ENCODE results near the gene AS3MT. TPM values are rescaled to one million over a fixed set of nuclear protein-coding genes. Genes with fewer than 3 reads are reported as not detected.

The AS3MT gene
- polyA plus RNA-seq, 1 donor (not counting 4 experiments of a cell fraction or from before 2014, with no cell fraction given) = 2.0 TPM

GRCh38 chr10:102919992-102920739 lies 50.9 kb downstream of the AS3MT start:
- Histone ChIP-seq H3K27me3 (ENCODE audit: control insufficient read depth, extremely low read depth, insufficient read depth, low read length) (no peaks in the 10 kb centered on the region), H3K9ac (ENCODE audit: control insufficient read depth, extremely low read depth, insufficient read depth, low read length) (no peak overlapping the region), H3K36me3 (ENCODE audit: control insufficient read depth in 2 of 2, extremely low read depth in 1 of 2, insufficient read depth in 2 of 2, low read length in 2 of 2) (no peaks in the 10 kb centered on the region), H3K9me1 (ENCODE audit: control insufficient read depth, extremely low read depth, insufficient read depth, low read length) (no peaks in the 10 kb centered on the region), H3K4me1 (ENCODE audit: control insufficient read depth, extremely low read depth, insufficient read depth, low read length) (peaks cover 12% of the 10 kb centered on the region), H3K9me3 (ENCODE audit: control insufficient read depth, low read depth, low read length) (no peaks in the 10 kb centered on the region), H3K79me2 (ENCODE audit: control insufficient read depth, insufficient read depth, low read length) (peaks cover 2% of the 10 kb centered on the region), H4K20me1 (ENCODE audit: control insufficient read depth, extremely low read depth, insufficient read depth, low read length) (no peaks in the 10 kb centered on the region), H3K4me3 (ENCODE audit: control insufficient read depth in 2 of 3, extremely low read depth in 1 of 3, insufficient read depth in 2 of 3, low read depth in 1 of 3, low read length in 3 of 3) (no peak overlapping the region), H3K27ac (ENCODE audit: control insufficient read depth, insufficient read depth, low read length) (no peak overlapping the region), H2AFZ (ENCODE audit: control insufficient read depth, low read length) (no peak overlapping the region), H3K4me2 (ENCODE audit: control insufficient read depth, extremely low read depth, insufficient read depth, low read depth, low read length) (peak overlapping the region; percentile 91)
- no peak for DNase-seq (ENCODE audit: low read depth, low spot score)
- no peak for TF ChIP-seq CTCF (optimal IDR thresholded peaks at IDR 0.05 in 1 of 3, IDR thresholded peaks at IDR 0.05 in 1 of 3, conservative IDR thresholded peaks at IDR 0.05 in 1 of 3; ENCODE audit: extremely low read depth in 1 of 3, insufficient read depth in 2 of 3, low read length in 3 of 3)
- TF ChIP-seq EZH2 (IDR thresholded peaks at IDR 0.05; ENCODE audit: low read length) = no peak
- FAIRE-seq = no peak
- dilution Hi-C loops (cut with MboI; ENCODE audit: extremely low pct_ligation_motif_present, low sequenced_read_pairs) = no loop called here

GRCh38 chr10:102923601-102924000 lies 54.3 kb downstream of the AS3MT start:
- FAIRE-seq = no peak
- DNase-seq (ENCODE audit: low read depth, low spot score) = no peak
- H4K20me1 ChIP-seq (ENCODE audit: control insufficient read depth, extremely low read depth, insufficient read depth, low read length) = no peaks in the 10 kb centered on the region
- no peaks in the 10 kb centered on the region for H3K9me3 ChIP-seq (ENCODE audit: control insufficient read depth, low read depth, low read length)
- no peak overlapping the region for H2AFZ ChIP-seq (ENCODE audit: control insufficient read depth, low read length)
- no peak overlapping the region for H3K4me2 ChIP-seq (ENCODE audit: control insufficient read depth, extremely low read depth, insufficient read depth, low read depth, low read length)
- no peak for TF ChIP-seq CTCF (optimal IDR thresholded peaks at IDR 0.05 in 1 of 3, IDR thresholded peaks at IDR 0.05 in 1 of 3, conservative IDR thresholded peaks at IDR 0.05 in 1 of 3; ENCODE audit: extremely low read depth in 1 of 3, insufficient read depth in 2 of 3, low read length in 3 of 3)
- no peak for TF ChIP-seq EZH2 (IDR thresholded peaks at IDR 0.05; ENCODE audit: low read length)
- H3K27ac ChIP-seq (ENCODE audit: control insufficient read depth, insufficient read depth, low read length) = no peak overlapping the region
- no peaks in the 10 kb centered on the region for H3K36me3 ChIP-seq (ENCODE audit: control insufficient read depth in 2 of 2, extremely low read depth in 1 of 2, insufficient read depth in 2 of 2, low read length in 2 of 2)
- H3K27me3 ChIP-seq (ENCODE audit: control insufficient read depth, extremely low read depth, insufficient read depth, low read length) = no peaks in the 10 kb centered on the region
- dilution Hi-C loops (cut with MboI; ENCODE audit: extremely low pct_ligation_motif_present, low sequenced_read_pairs) = no loop called here
- H3K9me1 ChIP-seq (ENCODE audit: control insufficient read depth, extremely low read depth, insufficient read depth, low read length) = no peaks in the 10 kb centered on the region
- peaks cover 7% of the 10 kb centered on the region for H3K4me1 ChIP-seq (ENCODE audit: control insufficient read depth, extremely low read depth, insufficient read depth, low read length)
- H3K9ac ChIP-seq (ENCODE audit: control insufficient read depth, extremely low read depth, insufficient read depth, low read length) = no peak overlapping the region
- H3K4me3 ChIP-seq (ENCODE audit: control insufficient read depth in 2 of 3, extremely low read depth in 1 of 3, insufficient read depth in 2 of 3, low read depth in 1 of 3, low read length in 3 of 3) = no peak overlapping the region
- H3K79me2 ChIP-seq (ENCODE audit: control insufficient read depth, insufficient read depth, low read length) = peaks cover 2% of the 10 kb centered on the region

Measured in keratinocyte (primary cell).